Progenitor cell of endocrine pancreas (in vitro differentiated cells): ENCODE data around the gene PRKN. TPM values are rescaled to one million over a fixed set of nuclear protein-coding genes. Genes with fewer than 3 reads are reported as not detected.

Experiments
- DNase-seq: peaks from one replicate; pipeline ENCODE4 v3.0.0; 2021; ENCODE audit warnings: low spot score; ENCODE audit not compliant: unreplicated experiment
- H3K27ac Mint-ChIP-seq: 2 replicates; pipeline ENCODE4 v1.8.0; 2021; ENCODE audit warnings: mild to moderate bottlenecking, moderate library complexity, mixed read lengths
- H3K27me3 Mint-ChIP-seq: 2 replicates; pipeline ENCODE4 v1.8.0; 2021; ENCODE audit warnings: mixed read lengths
- H3K36me3 Mint-ChIP-seq: 2 replicates; pipeline ENCODE4 v1.8.0; 2022; ENCODE audit warnings: mixed read lengths; ENCODE audit not compliant: insufficient read depth
- H3K4me1 Mint-ChIP-seq: 2 replicates; pipeline ENCODE4 v1.8.0; 2021; ENCODE audit warnings: low read depth, mixed read lengths
- H3K4me3 Mint-ChIP-seq: 2 replicates; pipeline ENCODE4 v1.8.0; 2021; ENCODE audit warnings: low read depth, mild to moderate bottlenecking, moderate library complexity, mixed read lengths
- H3K9me3 Mint-ChIP-seq: 2 replicates; pipeline ENCODE4 v1.8.0; 2021; ENCODE audit warnings: low read depth, mixed read lengths
- total RNA-seq: library from RNA; stranded (reverse); gene quantifications from 2 replicates; pipeline ENCODE4 v1.2.1, GENCODE V29; 2021
- TF ChIP-seq, protein P1 (sequence below): fragments of 200-600 bp; sonication (generic); IDR thresholded peaks from one replicate; pipeline ENCODE4 v1.5.0; 2021; ENCODE audit warnings: antibody characterized with exemption, mild to moderate bottlenecking; ENCODE audit not compliant: unreplicated experiment

PRKN gene
- total RNA-seq, 1 donor from 2014 or later: 4.6 TPM

GRCh38 chr6:161481786-161482516 lies 1245.6 kb downstream of the PRKN start:
- Mint-ChIP-seq H3K9me3 (no peaks in the 10 kb centered on the region), H3K27ac (no peak overlapping the region), H3K27me3 (peaks cover 3% of the 10 kb centered on the region), H3K36me3 (no peaks in the 10 kb centered on the region), H3K4me1 (peaks cover 1% of the 10 kb centered on the region), H3K4me3 (no peak overlapping the region)
- no peak for DNase-seq
- TF ChIP-seq, protein P1, sequence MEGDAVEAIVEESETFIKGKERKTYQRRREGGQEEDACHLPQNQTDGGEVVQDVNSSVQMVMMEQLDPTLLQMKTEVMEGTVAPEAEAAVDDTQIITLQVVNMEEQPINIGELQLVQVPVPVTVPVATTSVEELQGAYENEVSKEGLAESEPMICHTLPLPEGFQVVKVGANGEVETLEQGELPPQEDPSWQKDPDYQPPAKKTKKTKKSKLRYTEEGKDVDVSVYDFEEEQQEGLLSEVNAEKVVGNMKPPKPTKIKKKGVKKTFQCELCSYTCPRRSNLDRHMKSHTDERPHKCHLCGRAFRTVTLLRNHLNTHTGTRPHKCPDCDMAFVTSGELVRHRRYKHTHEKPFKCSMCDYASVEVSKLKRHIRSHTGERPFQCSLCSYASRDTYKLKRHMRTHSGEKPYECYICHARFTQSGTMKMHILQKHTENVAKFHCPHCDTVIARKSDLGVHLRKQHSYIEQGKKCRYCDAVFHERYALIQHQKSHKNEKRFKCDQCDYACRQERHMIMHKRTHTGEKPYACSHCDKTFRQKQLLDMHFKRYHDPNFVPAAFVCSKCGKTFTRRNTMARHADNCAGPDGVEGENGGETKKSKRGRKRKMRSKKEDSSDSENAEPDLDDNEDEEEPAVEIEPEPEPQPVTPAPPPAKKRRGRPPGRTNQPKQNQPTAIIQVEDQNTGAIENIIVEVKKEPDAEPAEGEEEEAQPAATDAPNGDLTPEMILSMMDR: no peak

GRCh38 chr6:161480421-161481155 lies 1247.0 kb downstream of the PRKN start:
- H3K4me3 Mint-ChIP-seq: no peak overlapping the region
- no peaks in the 10 kb centered on the region for H3K9me3 Mint-ChIP-seq
- H3K27ac Mint-ChIP-seq: no peak overlapping the region
- no peaks in the 10 kb centered on the region for H3K27me3 Mint-ChIP-seq
- TF ChIP-seq, protein P1: no peak
- no peak for DNase-seq
- no peaks in the 10 kb centered on the region for H3K36me3 Mint-ChIP-seq
- peaks cover 1% of the 10 kb centered on the region for H3K4me1 Mint-ChIP-seq

DNA sequence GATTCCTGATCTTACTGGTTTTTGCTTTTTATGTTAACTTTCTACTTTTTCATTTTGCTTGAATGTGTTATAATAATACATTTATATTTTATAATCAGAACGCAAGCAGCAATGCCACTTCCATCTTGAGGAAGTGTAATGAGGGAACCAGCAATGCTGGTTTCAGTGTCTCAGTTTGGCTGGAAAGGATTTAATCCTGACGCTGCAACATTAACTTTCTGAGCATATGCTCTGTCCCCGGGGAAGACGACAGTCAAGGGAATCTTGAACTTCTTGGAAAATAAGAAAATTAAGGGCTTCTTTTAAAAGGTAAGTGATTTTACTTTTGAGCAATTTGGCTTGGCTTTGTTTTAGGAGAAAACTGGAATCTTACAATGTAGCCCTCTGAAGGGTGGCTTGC lies 1248.2 kb downstream of the PRKN start:
- peaks cover 1% of the 10 kb centered on the region for H3K4me1 Mint-ChIP-seq
- H3K27me3 Mint-ChIP-seq: no peaks in the 10 kb centered on the region
- no peak overlapping the region for H3K27ac Mint-ChIP-seq
- no peak overlapping the region for H3K4me3 Mint-ChIP-seq
- no peaks in the 10 kb centered on the region for H3K36me3 Mint-ChIP-seq
- H3K9me3 Mint-ChIP-seq: no peaks in the 10 kb centered on the region
- DNase-seq: no peak
- TF ChIP-seq, protein P1: no peak

DNA sequence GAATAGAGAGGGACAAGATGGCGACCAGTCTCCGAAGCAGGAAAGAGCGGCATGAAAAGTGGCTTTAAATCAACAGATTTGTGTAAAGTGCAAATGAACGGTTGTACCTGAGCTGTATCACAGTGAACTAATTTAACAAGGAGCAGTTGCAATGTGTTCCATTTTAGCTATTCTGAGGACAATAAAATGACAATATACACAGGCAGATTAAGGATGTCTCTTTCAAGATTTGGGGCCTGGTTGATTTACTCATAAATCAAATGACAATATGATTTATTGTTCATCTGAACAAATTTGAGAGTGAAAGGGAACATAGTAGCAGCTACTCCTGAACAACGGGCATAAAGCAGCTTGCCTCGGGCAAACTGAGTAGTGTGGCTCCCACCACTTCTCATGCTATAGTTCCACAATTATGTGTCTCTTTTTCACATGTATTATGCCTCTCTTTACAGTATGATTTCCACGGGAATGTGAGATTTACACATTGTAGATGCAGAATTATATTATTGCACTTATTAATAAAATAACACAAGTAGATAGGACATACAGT lies 1249.6 kb downstream of the PRKN start:
- H3K9me3 Mint-ChIP-seq: no peaks in the 10 kb centered on the region
- no peaks in the 10 kb centered on the region for H3K36me3 Mint-ChIP-seq
- H3K27me3 Mint-ChIP-seq: no peaks in the 10 kb centered on the region
- DNase-seq: no peak
- TF ChIP-seq, protein P1: no peak
- H3K4me3 Mint-ChIP-seq: no peak overlapping the region
- H3K27ac Mint-ChIP-seq: no peak overlapping the region
- H3K4me1 Mint-ChIP-seq: peaks cover 1% of the 10 kb centered on the region

- no peak overlapping the region for H3K4me3 Mint-ChIP-seq
- H3K36me3 Mint-ChIP-seq: no peaks in the 10 kb centered on the region
- H3K27me3 Mint-ChIP-seq: no peaks in the 10 kb centered on the region
- H3K27ac Mint-ChIP-seq: no peak overlapping the region
- TF ChIP-seq, protein P1: no peak
- no peaks in the 10 kb centered on the region for H3K9me3 Mint-ChIP-seq
- no peak for DNase-seq
- no peaks in the 10 kb centered on the region for H3K4me1 Mint-ChIP-seq
These were observed 1250.9 kb downstream of the PRKN start for GRCh38 chr6:161476711-161477110.
